ENCODE results near the gene WNK4. TPM values are rescaled to one million over a fixed set of nuclear protein-coding genes. Genes with fewer than 3 reads are reported as not detected.
"Not testable (repeated sequence)": the region's sequence is repeated elsewhere in the genome, so short reads cannot be mapped to it uniquely, and the experiment has no call there.

Gene WNK4
- total and polyA plus RNA-seq, 8 donors: 1.1 to 30.4 (median 2.7) TPM

DNA sequence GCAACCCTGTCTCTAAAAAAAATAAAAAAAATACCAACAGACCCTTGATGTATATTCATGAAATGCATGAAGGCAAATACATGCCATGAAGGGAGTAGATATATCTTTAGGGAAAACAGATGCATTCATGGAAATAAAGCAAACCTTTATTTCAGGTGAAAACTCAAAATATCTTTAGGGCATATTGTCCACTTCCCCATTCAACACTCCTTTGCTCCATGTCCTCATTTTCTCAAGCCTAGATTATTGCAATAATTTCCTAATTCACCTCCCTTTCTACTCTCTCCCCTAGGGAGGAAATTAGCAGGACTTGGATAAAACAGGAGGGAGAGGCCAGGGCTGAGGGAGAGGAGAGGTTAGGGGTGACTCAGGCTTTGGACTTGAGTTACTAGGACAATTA, 12.9 kb upstream of the WNK4 start:
- H3K9me3 ChIP-seq: no peaks in the 10 kb centered on the region
- H3K27me3 ChIP-seq: peaks cover 0 to 12% (median 0%) of the 10 kb centered on the region in 3 donors
- no peaks in the 10 kb centered on the region for H3K36me3 ChIP-seq
- DNase-seq: no peak
- no peak for TF ChIP-seq POLR2A (IDR thresholded peaks at IDR 0.05)
- TF ChIP-seq EP300 (IDR thresholded peaks at IDR 0.05): no peak
- TF ChIP-seq POLR2AphosphoS5 (IDR thresholded peaks at IDR 0.05): no peak
- TF ChIP-seq, protein P1, sequence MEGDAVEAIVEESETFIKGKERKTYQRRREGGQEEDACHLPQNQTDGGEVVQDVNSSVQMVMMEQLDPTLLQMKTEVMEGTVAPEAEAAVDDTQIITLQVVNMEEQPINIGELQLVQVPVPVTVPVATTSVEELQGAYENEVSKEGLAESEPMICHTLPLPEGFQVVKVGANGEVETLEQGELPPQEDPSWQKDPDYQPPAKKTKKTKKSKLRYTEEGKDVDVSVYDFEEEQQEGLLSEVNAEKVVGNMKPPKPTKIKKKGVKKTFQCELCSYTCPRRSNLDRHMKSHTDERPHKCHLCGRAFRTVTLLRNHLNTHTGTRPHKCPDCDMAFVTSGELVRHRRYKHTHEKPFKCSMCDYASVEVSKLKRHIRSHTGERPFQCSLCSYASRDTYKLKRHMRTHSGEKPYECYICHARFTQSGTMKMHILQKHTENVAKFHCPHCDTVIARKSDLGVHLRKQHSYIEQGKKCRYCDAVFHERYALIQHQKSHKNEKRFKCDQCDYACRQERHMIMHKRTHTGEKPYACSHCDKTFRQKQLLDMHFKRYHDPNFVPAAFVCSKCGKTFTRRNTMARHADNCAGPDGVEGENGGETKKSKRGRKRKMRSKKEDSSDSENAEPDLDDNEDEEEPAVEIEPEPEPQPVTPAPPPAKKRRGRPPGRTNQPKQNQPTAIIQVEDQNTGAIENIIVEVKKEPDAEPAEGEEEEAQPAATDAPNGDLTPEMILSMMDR (IDR thresholded peaks at IDR 0.05): no peak
- H3K27ac ChIP-seq: no peak overlapping the region
- H3K4me3 ChIP-seq: no peak overlapping the region
- H3K4me1 ChIP-seq: peaks cover 0 to 10% (median 7%) of the 10 kb centered on the region in 4 donors
- intact Hi-C loops (cut with DNase I; ENCODE audit: low total_unique reads): no loop called here

DNA sequence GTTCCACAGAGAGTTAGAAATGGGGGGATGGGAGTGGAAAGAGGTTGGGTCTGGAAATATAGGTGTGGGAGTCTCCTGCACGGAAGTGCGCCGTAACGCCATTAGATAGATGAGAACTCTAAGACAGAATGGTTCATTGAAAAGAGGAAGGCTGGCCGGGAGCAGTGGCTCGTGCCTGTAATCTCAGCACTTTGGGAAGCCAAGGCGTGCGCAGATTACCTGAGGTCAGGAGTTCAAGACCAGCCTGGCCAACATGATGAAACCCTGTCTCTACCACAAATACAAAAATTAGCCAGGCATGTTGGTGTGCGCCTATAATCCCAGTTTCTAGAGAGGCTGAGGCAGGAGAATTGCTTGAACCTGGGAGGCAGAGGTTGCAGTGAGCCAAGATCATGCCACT, 12.4 kb upstream of the WNK4 start:
- H3K27me3 ChIP-seq; DNase-seq; H3K27ac ChIP-seq; H3K9me3 ChIP-seq; H3K36me3 ChIP-seq; intact Hi-C loops (cut with DNase I; ENCODE audit: low total_unique reads); H3K4me3 ChIP-seq: not testable (repeated sequence)
- peaks cover 0 to 14% (median 10%) of the 10 kb centered on the region in 4 donors for H3K4me1 ChIP-seq
- WGBS, 5 donors: 68 to 74% (median 69%) methylated on average over 9 of the region's 9 CpGs

DNA sequence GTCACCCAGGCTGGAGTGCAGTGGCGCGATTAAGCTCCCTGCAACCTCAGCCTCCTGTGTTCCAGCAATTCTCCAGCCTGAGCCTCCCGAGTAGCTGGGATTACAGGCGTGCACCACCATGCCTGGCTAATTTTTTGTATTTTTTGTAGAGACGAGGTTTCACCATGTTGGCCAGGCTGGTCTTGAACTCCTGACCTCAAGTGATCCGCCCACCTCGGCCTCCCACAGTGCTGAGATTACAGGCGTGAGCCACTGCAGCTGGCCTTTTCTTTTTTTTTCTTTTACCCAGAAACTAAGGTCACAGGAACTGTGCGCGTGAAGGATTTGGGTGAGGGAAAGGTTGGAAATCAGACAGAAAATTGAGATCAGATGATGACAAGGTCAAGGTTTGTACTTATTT, 10.4 kb upstream of the WNK4 start:
- intact Hi-C loops (cut with DNase I; ENCODE audit: low total_unique reads); H3K4me3 ChIP-seq; H3K27ac ChIP-seq; H3K36me3 ChIP-seq; H3K9me3 ChIP-seq; DNase-seq; H3K27me3 ChIP-seq: not testable (repeated sequence)
- peaks cover 6 to 21% (median 20%) of the 10 kb centered on the region in 4 donors for H3K4me1 ChIP-seq
- WGBS, 5 donors: 62 to 72% (median 69%) methylated on average over 10 of the region's 10 CpGs

DNA sequence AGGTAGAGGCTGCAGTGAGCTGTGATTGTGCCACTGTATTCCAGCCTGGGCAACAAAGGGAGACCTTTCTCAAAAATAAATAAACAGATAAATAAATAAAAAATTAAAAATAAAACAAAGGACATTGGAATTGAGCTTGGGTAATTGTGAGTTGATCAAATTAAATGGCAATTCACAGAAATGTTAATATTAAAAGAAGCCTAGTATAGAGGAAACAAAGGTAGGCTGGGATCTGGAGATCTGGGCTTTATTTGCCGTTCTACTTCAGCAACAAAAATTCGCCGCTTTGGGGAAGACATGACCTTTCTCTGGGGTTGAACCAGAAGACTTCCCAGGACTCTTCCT, 7.5 kb upstream of the WNK4 start:
- Histone ChIP-seq H3K4me3 (peak overlapping the region; percentile 72 to 82 (median 80)), H3K27me3 (no peaks in the 10 kb centered on the region), H3K4me1 (peaks cover 6 to 21% (median 20%) of the 10 kb centered on the region in 4 donors), H3K36me3 (peaks cover 29 to 32% (median 30%) of the 10 kb centered on the region in 4 donors), H3K27ac (peak overlapping the region; percentile 86 to 92 (median 88)), H3K9me3 (no peaks in the 10 kb centered on the region)
- WGBS, 5 donors: 2 to 7% (median 2%) methylated on average over 3 of the region's 3 CpGs
- intact Hi-C loops (cut with DNase I; ENCODE audit: low total_unique reads): no loop called here
- no peak for DNase-seq
- TF ChIP-seq POLR2AphosphoS5 (IDR thresholded peaks at IDR 0.05): no peak
- TF ChIP-seq POLR2A (IDR thresholded peaks at IDR 0.05): no peak

DNA sequence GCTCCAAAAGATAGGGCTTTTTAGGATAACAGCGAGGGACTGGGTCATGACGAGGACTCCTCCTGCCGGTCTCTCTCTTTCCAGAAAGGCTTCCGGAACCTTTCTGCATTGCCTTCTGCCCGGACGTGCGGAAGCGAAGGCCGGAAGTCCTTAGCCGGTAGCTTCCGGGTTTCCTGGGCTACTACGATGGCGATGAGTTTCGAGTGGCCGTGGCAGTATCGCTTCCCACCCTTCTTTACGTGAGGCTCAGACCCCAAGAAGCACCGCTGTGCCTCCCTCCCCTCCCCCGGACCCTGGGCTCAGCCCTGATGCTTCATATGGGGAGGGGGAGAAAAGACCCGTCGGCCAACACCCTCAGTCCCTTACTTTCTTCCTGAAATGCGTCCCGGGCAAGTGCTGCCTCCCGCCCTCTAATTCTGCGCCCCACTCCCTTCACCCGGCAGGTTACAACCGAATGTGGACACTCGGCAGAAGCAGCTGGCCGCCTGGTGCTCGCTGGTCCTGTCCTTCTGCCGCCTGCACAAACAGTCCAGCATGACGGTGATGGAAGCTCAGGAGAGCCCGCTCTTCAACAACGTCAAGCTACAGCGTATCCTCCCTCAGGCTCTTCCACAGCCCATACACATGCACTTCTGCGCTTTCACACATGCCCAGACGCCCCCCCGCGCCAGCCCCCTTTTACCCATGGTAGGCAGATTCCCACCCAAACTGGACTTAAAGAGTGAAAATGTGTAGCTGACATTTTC, 6.9 kb upstream of the WNK4 start, which contains the start of gene VPS25:
Gene VPS25 (plus strand): TSS at position 160 of the 746 bp plus-strand sequence. CDS start 27 bp downstream, at position 187.
- WGBS, 5 donors: 0 to 2% (median 1%) methylated on average over 36 to 39 of the region's 39 CpGs
- H3K36me3 ChIP-seq: peaks cover 35 to 37% (median 36%) of the 10 kb centered on the region in 4 donors
- H3K4me1 ChIP-seq: peaks cover 6 to 21% (median 20%) of the 10 kb centered on the region in 4 donors
- peak within 1 kb of the TSS; percentile 72 to 82 (median 80) for H3K4me3 ChIP-seq
- TF ChIP-seq POLR2AphosphoS5 (IDR thresholded peaks at IDR 0.05) (peak; percentile 80 to 95 (median 83)), POLR2A (IDR thresholded peaks at IDR 0.05) (peak in 1 of 4 donors; percentile 26), EP300 (IDR thresholded peaks at IDR 0.05) (no peak)
- TF ChIP-seq, protein P1 (IDR thresholded peaks at IDR 0.05): peak in 1 of 7 experiments; percentile 14
- peak; percentile 80 to 94 for DNase-seq
- H3K27me3 ChIP-seq: no peaks in the 10 kb centered on the region
- H3K9me3 ChIP-seq: no peaks in the 10 kb centered on the region
- intact Hi-C loops (cut with DNase I; ENCODE audit: low total_unique reads): no loop called here
- H3K27ac ChIP-seq: peak within 1 kb of the TSS; percentile 86 to 92 (median 88)

Data from stomach (tissue), 9 donors.